ENCODE results near the gene PWP1. TPM values are rescaled to one million over a fixed set of nuclear protein-coding genes. Genes with fewer than 3 reads are reported as not detected.
A peak's percentile ranks its signal among the peaks of the same experiment; 100 is the strongest.

Gene PWP1
- total RNA-seq, 4 donors from 2014 or later, result 47.2 to 84.9 (median 49.9) TPM

DNA sequence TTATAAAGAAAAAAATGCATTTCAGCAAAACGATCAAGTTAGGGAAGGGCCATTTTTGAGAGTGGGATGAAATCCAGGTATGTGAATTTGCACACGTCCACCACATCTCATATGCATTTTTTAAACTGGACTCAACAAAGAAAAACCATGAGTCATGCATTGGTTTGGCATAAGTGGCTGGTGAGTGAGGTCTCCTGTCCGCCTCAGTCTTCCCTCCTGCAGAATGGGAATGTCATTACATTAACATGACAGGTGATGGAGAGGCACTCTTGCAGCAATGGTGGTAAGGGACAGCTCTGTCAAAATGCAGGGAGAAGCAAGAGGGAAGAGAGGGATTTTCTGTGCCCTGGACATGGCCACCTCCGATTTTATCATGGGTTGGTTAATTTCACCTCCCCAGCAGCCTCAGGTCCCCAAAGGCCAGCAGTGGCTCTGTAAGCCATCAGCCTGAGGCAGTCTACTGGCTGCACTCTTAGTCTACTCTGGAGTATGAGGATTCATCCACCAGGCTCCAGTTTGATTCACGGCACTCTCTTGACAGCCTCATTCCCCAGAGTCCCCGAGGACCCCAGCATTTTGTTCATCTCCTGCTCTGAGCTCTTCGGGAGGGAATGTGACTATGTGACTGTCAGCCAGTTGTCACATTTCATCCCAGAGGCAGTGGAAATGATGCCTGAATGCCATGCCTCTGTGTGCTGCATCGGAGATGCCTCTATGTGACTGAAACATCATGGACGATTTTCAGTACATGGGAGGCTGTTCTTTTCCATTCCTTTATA, 17.1 kb upstream of the PWP1 start:
- intact Hi-C loops (cut with DNase I; ENCODE audit: low total_unique reads), result no loop called here
- TF ChIP-seq POLR2A (IDR thresholded peaks at IDR 0.05) (no peak), CTCF (IDR thresholded peaks at IDR 0.05) (no peak)
- 66 to 73% methylated on average over 9 of the region's 9 CpGs for WGBS, 2 donors

GRCh38 chr12:107669946-107670345, 15.7 kb upstream of the PWP1 start:
- intact Hi-C loops (cut with DNase I; ENCODE audit: low total_unique reads), result loop anchor here (10.0 kb wide), 1 partner anchor 215 kb away; no protein-coding TSS in a partner anchor
- H3K4me3 ChIP-seq (ENCODE audit: low read depth, poor library complexity, severe bottlenecking), result no peak overlapping the region
- TF ChIP-seq CTCF (IDR thresholded peaks at IDR 0.05) (no peak), POLR2A (IDR thresholded peaks at IDR 0.05) (no peak)
- no peak for DNase-seq (ENCODE audit: low spot score in 2 of 2)
- 83% methylated on average over 8 of the region's 8 CpGs for WGBS, 2 donors

More for the DNA sequence above, 17.1 kb upstream of the PWP1 start:
- no peak overlapping the region for H3K4me3 ChIP-seq (ENCODE audit: low read depth, poor library complexity, severe bottlenecking)
- DNase-seq (ENCODE audit: low spot score in 2 of 2), result no peak

GRCh38 chr12:107670999-107671643, 14.5 kb upstream of the PWP1 start:
- intact Hi-C loops (cut with DNase I; ENCODE audit: low total_unique reads), result loop anchor here (10.0 kb wide), 1 partner anchor 214 kb away; no protein-coding TSS in a partner anchor
- no peak for DNase-seq (ENCODE audit: low spot score in 2 of 2)
- no peak overlapping the region for H3K4me3 ChIP-seq (ENCODE audit: low read depth, poor library complexity, severe bottlenecking)
- TF ChIP-seq POLR2A (IDR thresholded peaks at IDR 0.05) (no peak), CTCF (IDR thresholded peaks at IDR 0.05) (no peak)
- 48 to 50% methylated on average over 10 of the region's 10 CpGs for WGBS, 2 donors

- H3K4me3 ChIP-seq (ENCODE audit: low read depth, poor library complexity, severe bottlenecking), result no peak overlapping the region
- DNase-seq (ENCODE audit: low spot score in 2 of 2), result peak in 1 of 2 donors; percentile 14
- TF ChIP-seq POLR2A (IDR thresholded peaks at IDR 0.05) (no peak), CTCF (IDR thresholded peaks at IDR 0.05) (no peak)
- intact Hi-C loops (cut with DNase I; ENCODE audit: low total_unique reads), result loop anchor here (10.0 kb wide), 1 partner anchor 207 kb away; no protein-coding TSS in a partner anchor
- whole genome bisulfite sequencing, 2 donors, result 56 to 62% methylated on average over 6 of the region's 6 CpGs
Measured at GRCh38 chr12:107677671-107678070, 7.9 kb upstream of the PWP1 start.

- TF ChIP-seq POLR2A (IDR thresholded peaks at IDR 0.05) (no peak), CTCF (IDR thresholded peaks at IDR 0.05) (no peak)
- WGBS, 2 donors, result 61 to 66% methylated on average over 6 of the region's 6 CpGs
- DNase-seq (ENCODE audit: low spot score in 2 of 2), result no peak
- H3K4me3 ChIP-seq (ENCODE audit: low read depth, poor library complexity, severe bottlenecking), result no peak overlapping the region
- intact Hi-C loops (cut with DNase I; ENCODE audit: low total_unique reads), result loop anchor here (10.0 kb wide), 1 partner anchor 205 kb away; no protein-coding TSS in a partner anchor
Measured at GRCh38 chr12:107679336-107679735, 6.3 kb upstream of the PWP1 start.
